Panc1 (cell line): ENCODE data around the gene LNX1. TPM values are rescaled to one million over a fixed set of nuclear protein-coding genes. Genes with fewer than 3 reads are reported as not detected.

ENCODE experiments used
- ATAC-seq: fragments of 200-7000 bp; cut with Tn5 transposase; 2 replicates; pipeline ENCODE4 v1.9.1; 2020; ENCODE audit warnings: mild to moderate bottlenecking, moderate library complexity
- BruUV-seq: library from RNA; stranded (reverse); fragments of 400-500 nt; replicated peaks from 2 replicates; lab custom pipeline; 2021; lab: Mats Ljungman, UMichigan
- CTCF ChIA-PET: fragments of 300-600 bp; sonication (Branson Sonifier 250); formaldehyde crosslinking; loops from one replicate; lab custom pipeline; 2022; ENCODE audit warnings: antibody characterized with exemption; lab: Charles Lee
- POLR2A ChIA-PET: fragments of 300-600 bp; sonication (Branson Sonifier 250); formaldehyde crosslinking; loops from one replicate; lab custom pipeline; 2022; ENCODE audit warnings: antibody characterized with exemption; lab: Charles Lee
- DNase-seq: peaks from one replicate; pipeline ENCODE4 v3.0.0-alpha.2; 2010; ENCODE audit warnings: low read depth, low spot score
- H3K27ac ChIP-seq: 2 replicates; pipeline ENCODE4 v1.5.1; 2011; ENCODE audit warnings: mild to moderate bottlenecking, low read length, inconsistent platforms
- H3K27me3 ChIP-seq: fragments of 200-500 bp; sonication (Bioruptor generic); 2 replicates; pipeline ENCODE4 v1.6.0; 2014; ENCODE audit warnings: low read length, inconsistent platforms; ENCODE audit not compliant: control insufficient read depth, insufficient read depth
- H3K36me3 ChIP-seq: fragments of 200-500 bp; sonication (Bioruptor generic); 2 replicates; pipeline ENCODE4 v1.5.1; 2014; ENCODE audit warnings: inconsistent platforms, mild to moderate bottlenecking, low read length, moderate library complexity; ENCODE audit not compliant: control insufficient read depth, insufficient read depth
- H3K4me1 ChIP-seq: 2 replicates; pipeline ENCODE4 v1.5.1; 2011; ENCODE audit warnings: inconsistent platforms, mild to moderate bottlenecking, low read length, moderate library complexity; ENCODE audit not compliant: control insufficient read depth, insufficient read depth
- H3K4me3 ChIP-seq, 2 experiments: 2 replicates each; pipeline ENCODE4 v1.5.1; 2011 to 2012; ENCODE audit warnings: low read depth in 2 of 2, low read length in 2 of 2, mild to moderate bottlenecking in 2 of 2, inconsistent platforms in 1 of 2, moderate library complexity in 1 of 2
- H3K9me3 ChIP-seq: fragments of 200-500 bp; sonication (Bioruptor generic); 2 replicates; pipeline ENCODE4 v1.5.1; 2014; ENCODE audit warnings: low read depth, mild to moderate bottlenecking, inconsistent platforms, low read length, moderate library complexity; ENCODE audit not compliant: control insufficient read depth, insufficient read depth
- POLR2AphosphoS5 ChIP-seq: IDR thresholded peaks from 2 replicates; pipeline ENCODE4 v1.6.1; 2012; ENCODE audit warnings: mild to moderate bottlenecking, low read depth, low read length, moderate library complexity
- SIN3A ChIP-seq: IDR thresholded peaks from 2 replicates; pipeline ENCODE4 v1.6.1; 2012; ENCODE audit warnings: low read depth, mild to moderate bottlenecking, low read length, moderate library complexity, borderline replicate concordance; ENCODE audit not compliant: insufficient read depth
- TCF7L2 ChIP-seq: IDR thresholded peaks from 2 replicates; pipeline ENCODE4 v1.6.1; 2011; ENCODE audit warnings: mild to moderate bottlenecking, low read depth, low read length, inconsistent platforms
- in situ Hi-C: cut with HindIII; loops from 2 replicates; pipeline ENCODE4 v1.10.0; 2016; ENCODE audit warnings: low sequenced_read_pairs, low pct_unique_long_range_greater_than_20kb
- intact Hi-C: fragments of 100-400 bp; cut with micrococcal nuclease; formaldehyde crosslinking; loops from one replicate; pipeline ENCODE4 v1.10.0; 2022; ENCODE audit not compliant: unreplicated experiment
- total RNA-seq: library from RNA; stranded (reverse); gene quantifications from one replicate; pipeline ENCODE4 v1.2.1, GENCODE V29; 2021; ENCODE audit not compliant: unreplicated experiment
- TF ChIP-seq, protein P1 (sequence below), 2 experiments: IDR thresholded peaks; 2 replicates each; pipeline ENCODE4 v1.6.1; 2011 to 2012; ENCODE audit warnings: low read depth in 2 of 2, control low read depth in 1 of 2, low read length in 1 of 2, mild to moderate bottlenecking in 1 of 2, moderate library complexity in 1 of 2; ENCODE audit not compliant: insufficient read depth in 1 of 2
- TF ChIP-seq, protein P2 (sequence below): fragments of 450-650 bp; IDR thresholded peaks from 2 replicates; pipeline ENCODE4 v1.5.1; 2017; ENCODE audit warnings: mild to moderate bottlenecking

Gene LNX1
- total RNA-seq, 1 experiment from 2014 or later, result 0.18 TPM

- TF ChIP-seq, protein P1, sequence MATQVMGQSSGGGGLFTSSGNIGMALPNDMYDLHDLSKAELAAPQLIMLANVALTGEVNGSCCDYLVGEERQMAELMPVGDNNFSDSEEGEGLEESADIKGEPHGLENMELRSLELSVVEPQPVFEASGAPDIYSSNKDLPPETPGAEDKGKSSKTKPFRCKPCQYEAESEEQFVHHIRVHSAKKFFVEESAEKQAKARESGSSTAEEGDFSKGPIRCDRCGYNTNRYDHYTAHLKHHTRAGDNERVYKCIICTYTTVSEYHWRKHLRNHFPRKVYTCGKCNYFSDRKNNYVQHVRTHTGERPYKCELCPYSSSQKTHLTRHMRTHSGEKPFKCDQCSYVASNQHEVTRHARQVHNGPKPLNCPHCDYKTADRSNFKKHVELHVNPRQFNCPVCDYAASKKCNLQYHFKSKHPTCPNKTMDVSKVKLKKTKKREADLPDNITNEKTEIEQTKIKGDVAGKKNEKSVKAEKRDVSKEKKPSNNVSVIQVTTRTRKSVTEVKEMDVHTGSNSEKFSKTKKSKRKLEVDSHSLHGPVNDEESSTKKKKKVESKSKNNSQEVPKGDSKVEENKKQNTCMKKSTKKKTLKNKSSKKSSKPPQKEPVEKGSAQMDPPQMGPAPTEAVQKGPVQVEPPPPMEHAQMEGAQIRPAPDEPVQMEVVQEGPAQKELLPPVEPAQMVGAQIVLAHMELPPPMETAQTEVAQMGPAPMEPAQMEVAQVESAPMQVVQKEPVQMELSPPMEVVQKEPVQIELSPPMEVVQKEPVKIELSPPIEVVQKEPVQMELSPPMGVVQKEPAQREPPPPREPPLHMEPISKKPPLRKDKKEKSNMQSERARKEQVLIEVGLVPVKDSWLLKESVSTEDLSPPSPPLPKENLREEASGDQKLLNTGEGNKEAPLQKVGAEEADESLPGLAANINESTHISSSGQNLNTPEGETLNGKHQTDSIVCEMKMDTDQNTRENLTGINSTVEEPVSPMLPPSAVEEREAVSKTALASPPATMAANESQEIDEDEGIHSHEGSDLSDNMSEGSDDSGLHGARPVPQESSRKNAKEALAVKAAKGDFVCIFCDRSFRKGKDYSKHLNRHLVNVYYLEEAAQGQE (IDR thresholded peaks at IDR 0.05; ENCODE audit: insufficient read depth in 1 of 2, low read depth in 2 of 2, low read length in 1 of 2), result no peak
- TF ChIP-seq SIN3A, result no peak
- TF ChIP-seq, protein P2, sequence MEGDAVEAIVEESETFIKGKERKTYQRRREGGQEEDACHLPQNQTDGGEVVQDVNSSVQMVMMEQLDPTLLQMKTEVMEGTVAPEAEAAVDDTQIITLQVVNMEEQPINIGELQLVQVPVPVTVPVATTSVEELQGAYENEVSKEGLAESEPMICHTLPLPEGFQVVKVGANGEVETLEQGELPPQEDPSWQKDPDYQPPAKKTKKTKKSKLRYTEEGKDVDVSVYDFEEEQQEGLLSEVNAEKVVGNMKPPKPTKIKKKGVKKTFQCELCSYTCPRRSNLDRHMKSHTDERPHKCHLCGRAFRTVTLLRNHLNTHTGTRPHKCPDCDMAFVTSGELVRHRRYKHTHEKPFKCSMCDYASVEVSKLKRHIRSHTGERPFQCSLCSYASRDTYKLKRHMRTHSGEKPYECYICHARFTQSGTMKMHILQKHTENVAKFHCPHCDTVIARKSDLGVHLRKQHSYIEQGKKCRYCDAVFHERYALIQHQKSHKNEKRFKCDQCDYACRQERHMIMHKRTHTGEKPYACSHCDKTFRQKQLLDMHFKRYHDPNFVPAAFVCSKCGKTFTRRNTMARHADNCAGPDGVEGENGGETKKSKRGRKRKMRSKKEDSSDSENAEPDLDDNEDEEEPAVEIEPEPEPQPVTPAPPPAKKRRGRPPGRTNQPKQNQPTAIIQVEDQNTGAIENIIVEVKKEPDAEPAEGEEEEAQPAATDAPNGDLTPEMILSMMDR, result no peak
- TF ChIP-seq TCF7L2, result no peak
- Histone ChIP-seq H3K36me3 (peaks cover 2% of the 10 kb centered on the region; the same call in 1 of the 2 replicates), H3K27ac (no peak overlapping the region), H3K4me3 (no peak overlapping the region), H3K9me3 (no peaks in the 10 kb centered on the region), H3K27me3 (no peaks in the 10 kb centered on the region), H3K4me1 (no peaks in the 10 kb centered on the region)
- BruUV-seq, result no TSS peak
- in situ Hi-C loops (no loop called here), intact Hi-C loops (no loop called here)
- DNase-seq (no peak), ATAC-seq (no peak)
- ChIA-PET POLR2A (no interaction called here), CTCF (no interaction called here)
Observed at GRCh38 chr4:53463340-53463739, 127.9 kb downstream of the LNX1 start.

- H3K4me3 ChIP-seq, result no peak overlapping the region
- ChIA-PET CTCF (no interaction called here), POLR2A (no interaction called here)
- TF ChIP-seq, protein P2, result no peak
- TF ChIP-seq, protein P1 (IDR thresholded peaks at IDR 0.05; ENCODE audit: insufficient read depth in 1 of 2, low read depth in 2 of 2, low read length in 1 of 2), result no peak
- no peak for TF ChIP-seq POLR2AphosphoS5
- TF ChIP-seq TCF7L2, result no peak
- no peak for TF ChIP-seq SIN3A
- DNase-seq, result no peak
- no peaks in the 10 kb centered on the region for H3K27me3 ChIP-seq
- no TSS peak for BruUV-seq
- ATAC-seq, result no peak
- peaks cover 2% of the 10 kb centered on the region; the same call in 1 of the 2 replicates for H3K36me3 ChIP-seq
- H3K27ac ChIP-seq, result no peak overlapping the region
- H3K4me1 ChIP-seq, result no peaks in the 10 kb centered on the region
- no peaks in the 10 kb centered on the region for H3K9me3 ChIP-seq
- intact Hi-C loops, result no loop called here
- in situ Hi-C loops, result no loop called here
Observed at GRCh38 chr4:53461244-53461643, 130.0 kb downstream of the LNX1 start.
